WTC11 (cell line): ENCODE results near the gene AIFM2.

Experiments used
- SP1 ChIP-seq: sonication (generic); formaldehyde crosslinking; conservative IDR thresholded peaks from 2 replicates; pipeline ENCODE4 v1.8.1; 2022; ENCODE audit warnings: missing genetic modification reagents
- TCF7 ChIP-seq: sonication (generic); formaldehyde crosslinking; IDR thresholded peaks from 2 replicates; pipeline ENCODE4 v1.8.0; 2022; ENCODE audit warnings: mild to moderate bottlenecking, low read depth, missing genetic modification reagents, moderate library complexity
- TF ChIP-seq, protein P1 (sequence below): fragments of 200-600 bp; IDR thresholded peaks from 2 replicates; pipeline ENCODE4 v1.8.0; 2022; ENCODE audit warnings: antibody characterized with exemption

- TF ChIP-seq, protein P1, sequence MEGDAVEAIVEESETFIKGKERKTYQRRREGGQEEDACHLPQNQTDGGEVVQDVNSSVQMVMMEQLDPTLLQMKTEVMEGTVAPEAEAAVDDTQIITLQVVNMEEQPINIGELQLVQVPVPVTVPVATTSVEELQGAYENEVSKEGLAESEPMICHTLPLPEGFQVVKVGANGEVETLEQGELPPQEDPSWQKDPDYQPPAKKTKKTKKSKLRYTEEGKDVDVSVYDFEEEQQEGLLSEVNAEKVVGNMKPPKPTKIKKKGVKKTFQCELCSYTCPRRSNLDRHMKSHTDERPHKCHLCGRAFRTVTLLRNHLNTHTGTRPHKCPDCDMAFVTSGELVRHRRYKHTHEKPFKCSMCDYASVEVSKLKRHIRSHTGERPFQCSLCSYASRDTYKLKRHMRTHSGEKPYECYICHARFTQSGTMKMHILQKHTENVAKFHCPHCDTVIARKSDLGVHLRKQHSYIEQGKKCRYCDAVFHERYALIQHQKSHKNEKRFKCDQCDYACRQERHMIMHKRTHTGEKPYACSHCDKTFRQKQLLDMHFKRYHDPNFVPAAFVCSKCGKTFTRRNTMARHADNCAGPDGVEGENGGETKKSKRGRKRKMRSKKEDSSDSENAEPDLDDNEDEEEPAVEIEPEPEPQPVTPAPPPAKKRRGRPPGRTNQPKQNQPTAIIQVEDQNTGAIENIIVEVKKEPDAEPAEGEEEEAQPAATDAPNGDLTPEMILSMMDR: no peak
- TF ChIP-seq TCF7 (CRISPR knock-in tag) (no peak), SP1 (CRISPR knock-in tag) (no peak)
Measured at GRCh38 chr10:70178139-70178725, 45.6 kb upstream of the AIFM2 start.
